Liver (tissue), 9 donors: Measurements from ENCODE around the gene COL21A1. TPM values are rescaled to one million over a fixed set of nuclear protein-coding genes. Genes with fewer than 3 reads are reported as not detected.
A peak's percentile ranks its signal among the peaks of the same experiment; 100 is the strongest.

ENCODE experiments used
- DNase-seq: peaks from one replicate; pipeline ENCODE4 v3.0.0-alpha.2; 2017; ENCODE audit warnings: low spot score
- H3K27ac ChIP-seq, 2 donors: one replicate each; pipeline ENCODE4 v1.7.0; 2013; ENCODE audit warnings: inconsistent platforms in 2 of 2, low read length in 2 of 2, control low read depth in 1 of 2, low read depth in 1 of 2, mild to moderate bottlenecking in 1 of 2
- H3K27me3 ChIP-seq, 4 donors: one replicate each; pipeline versions ENCODE4 v1.6.1 to v1.7.0; 2013; ENCODE audit warnings: low read length in 3 of 4, inconsistent platforms in 1 of 4, mild to moderate bottlenecking in 1 of 4, moderate library complexity in 1 of 4; ENCODE audit not compliant: control insufficient read depth in 4 of 4, insufficient read depth in 4 of 4
- H3K36me3 ChIP-seq, 4 donors: one replicate each; pipeline versions ENCODE4 v1.6.1 to v1.7.0; 2013; ENCODE audit warnings: low read length in 3 of 4, mild to moderate bottlenecking in 3 of 4, low read depth in 1 of 4, moderate library complexity in 1 of 4; ENCODE audit not compliant: control insufficient read depth in 4 of 4, insufficient read depth in 3 of 4
- H3K4me1 ChIP-seq, 4 donors: one replicate each; pipeline versions ENCODE4 v1.6.1 to v1.7.0; 2013; ENCODE audit warnings: low read length in 3 of 4, mild to moderate bottlenecking in 3 of 4, moderate library complexity in 1 of 4; ENCODE audit not compliant: control insufficient read depth in 4 of 4, insufficient read depth in 4 of 4
- H3K4me3 ChIP-seq, 3 donors: one replicate each; pipeline versions ENCODE4 v1.6.1 to v1.7.0; 2013; ENCODE audit warnings: low read length in 3 of 3, control low read depth in 1 of 3, low read depth in 1 of 3, mild to moderate bottlenecking in 1 of 3
- H3K9ac ChIP-seq, 2 donors: one replicate each; pipeline ENCODE4 v1.7.0; 2013; ENCODE audit warnings: low read length in 2 of 2, mild to moderate bottlenecking in 2 of 2, moderate library complexity in 2 of 2, control low read depth in 1 of 2, low read depth in 1 of 2
- H3K9me3 ChIP-seq, 4 donors: one replicate each; pipeline versions ENCODE4 v1.6.1 to v1.7.0; 2013; ENCODE audit warnings: low read length in 3 of 4; ENCODE audit not compliant: control insufficient read depth in 4 of 4
- ATF3 ChIP-seq: IDR thresholded peaks from 2 replicates; pipeline ENCODE4 v1.6.1; 2016; ENCODE audit warnings: antibody characterized with exemption
- EGR1 ChIP-seq, 2 donors: IDR thresholded peaks; 2 replicates each; pipeline ENCODE4 v1.6.1; 2016 to 2018; ENCODE audit warnings: antibody characterized with exemption in 2 of 2, low read depth in 2 of 2
- FOXA2 ChIP-seq: IDR thresholded peaks from 2 replicates; pipeline ENCODE4 v1.6.1; 2016; ENCODE audit warnings: antibody characterized with exemption
- GABPA ChIP-seq, 2 donors: IDR thresholded peaks in 1 of 2; conservative IDR thresholded peaks in 1 of 2; 2 replicates each; pipeline ENCODE4 v1.6.1; 2016; ENCODE audit warnings: antibody characterized with exemption in 2 of 2, mild to moderate bottlenecking in 1 of 2, moderate library complexity in 1 of 2
- HNF4A ChIP-seq, 2 donors: conservative IDR thresholded peaks; 2 replicates each; pipeline ENCODE4 v1.6.1; 2016; ENCODE audit warnings: antibody characterized with exemption in 2 of 2, mild to moderate bottlenecking in 2 of 2
- HNF4G ChIP-seq: IDR thresholded peaks from 2 replicates; pipeline ENCODE4 v1.6.1; 2016; ENCODE audit warnings: antibody characterized with exemption
- JUND ChIP-seq, 2 donors: IDR thresholded peaks; 2 replicates each; pipeline ENCODE4 v1.6.1; 2016; ENCODE audit warnings: antibody characterized with exemption in 2 of 2
- MAX ChIP-seq: IDR thresholded peaks from 2 replicates; pipeline ENCODE4 v1.6.1; 2016; ENCODE audit warnings: antibody characterized with exemption
- RAD21 ChIP-seq, 2 donors: IDR thresholded peaks; 2 replicates each; pipeline ENCODE4 v1.6.1; 2016; ENCODE audit warnings: antibody characterized with exemption in 2 of 2, mild to moderate bottlenecking in 2 of 2
- RXRA ChIP-seq, 2 donors: IDR thresholded peaks; 2 replicates each; pipeline ENCODE4 v1.6.1; 2017 to 2018; ENCODE audit warnings: antibody characterized with exemption in 2 of 2, mild to moderate bottlenecking in 1 of 2
- SP1 ChIP-seq: IDR thresholded peaks from 2 replicates; pipeline ENCODE4 v1.6.1; 2018; ENCODE audit warnings: antibody characterized with exemption, mild to moderate bottlenecking
- TAF1 ChIP-seq: conservative IDR thresholded peaks from 2 replicates; pipeline ENCODE4 v1.6.1; 2016; ENCODE audit warnings: antibody characterized with exemption, mild to moderate bottlenecking
- YY1 ChIP-seq: IDR thresholded peaks from 2 replicates; pipeline ENCODE4 v1.6.1; 2016; ENCODE audit warnings: antibody characterized with exemption, mild to moderate bottlenecking
- WGBS: extraction: QIAGEN DNeasy Blood & Tissue Kit; methylation state at CpG from one replicate; pipeline ENCODE4 v1.1.7; 2013; 5-methylcytosine and 5-hydroxymethylcytosine counted together
- polyA plus RNA-seq, 2 donors: library from polyadenylated mRNA; stranded (reverse) in 1 of 2; unstranded in 1 of 2; fragments of 200-250 nt in 1 of 2; fragments of >200 nt in 1 of 2; fragmentation: Nextera tagmentation in 1 of 2; extraction: Ambion mirVana in 1 of 2; gene quantifications; one replicate each; pipeline versions ENCODE4 v1.2.1 to v1.2.3, GENCODE V29; 2013 to 2015
- total RNA-seq, 2 donors: library from RNA; depleted of rRNA; stranded (reverse); fragments of >200 nt; gene quantifications; one replicate each; pipeline ENCODE4 v1.2.3, GENCODE V29; 2014
- TF ChIP-seq, protein P1 (sequence below): IDR thresholded peaks from 2 replicates; pipeline ENCODE4 v1.6.1; 2016; ENCODE audit warnings: antibody characterized with exemption
- TF ChIP-seq, protein P2 (sequence below): IDR thresholded peaks from 2 replicates; pipeline ENCODE4 v1.6.1; 2016; ENCODE audit warnings: antibody characterized with exemption, mild to moderate bottlenecking
- TF ChIP-seq, protein P3 (sequence below): fragments of 150-350 bp; IDR thresholded peaks from 2 replicates; pipeline ENCODE4 v1.5.1; 2017; ENCODE audit warnings: improper control_type of control experiment, low read depth, low read length; ENCODE audit not compliant: missing input control
- donor health status: healthy.
- donor health status: healthy.
- donor health status: healthy.
- donor health status: healthy.
- donor health status: healthy.

Gene COL21A1
- total RNA-seq (1 to 10 TPM in 1 of 2 donors, under 1 TPM in 1; 0.50 to 1.3 TPM), polyA plus RNA-seq (under 1 TPM; 0.48 to 0.54 TPM)

DNA sequence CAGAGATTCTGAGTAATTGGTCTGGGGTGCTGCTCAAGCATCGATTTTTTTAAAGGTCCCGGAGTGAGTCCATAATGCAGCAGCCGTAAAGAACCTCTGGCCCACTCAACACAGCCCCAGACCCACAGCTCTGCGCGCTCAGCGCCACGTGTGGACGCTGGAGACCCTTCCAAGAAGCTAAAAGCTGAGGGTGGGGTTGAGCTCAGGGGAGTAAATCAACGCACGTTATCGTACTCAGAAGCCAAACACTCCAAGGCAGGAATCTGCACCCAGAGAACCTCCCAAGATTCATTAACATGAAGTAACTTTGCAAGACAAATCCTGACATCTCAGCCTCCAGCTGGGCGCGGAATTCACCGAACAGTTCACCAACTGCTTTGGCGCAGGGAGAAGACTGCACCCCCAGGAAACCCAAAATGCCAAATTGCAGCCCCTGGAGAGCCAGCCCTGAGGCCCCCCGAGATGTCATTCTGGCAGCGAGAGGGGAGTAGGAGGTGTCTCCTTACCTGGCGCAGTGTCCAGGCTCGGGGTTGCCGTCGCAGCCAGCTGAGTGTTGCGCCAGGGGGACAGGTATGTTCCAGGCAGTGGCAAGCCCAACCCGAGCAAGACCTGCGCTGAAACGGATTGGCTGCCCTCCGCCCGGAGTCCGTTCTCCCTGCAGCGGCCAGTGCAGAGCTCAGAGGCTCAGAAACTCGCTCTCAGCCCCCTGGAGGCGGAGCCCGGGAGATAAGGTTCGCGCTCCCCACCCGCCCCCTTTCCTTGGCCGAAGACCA lies at the start of gene COL21A1:
COL21A1 (minus strand) TSS at position 700 of the 773 bp plus-strand sequence. CDS start 64,962 bp downstream, outside the sequence.
- TF ChIP-seq RAD21 (IDR thresholded peaks at IDR 0.05) (peak in 1 of 2 donors; percentile 14), GABPA (IDR thresholded peaks at IDR 0.05 in 1 of 2, conservative IDR thresholded peaks at IDR 0.05 in 1 of 2) (no peak)
- peaks cover 0 to 22% (median 11%) of the 10 kb centered on the region in 4 donors for H3K4me1 ChIP-seq
- DNase-seq, result no peak
- H3K4me3 ChIP-seq, result peak within 1 kb of the TSS; percentile 35 to 41 (median 38)
- H3K27ac ChIP-seq, result no peak within 1 kb of the TSS
- H3K27me3 ChIP-seq, result peaks cover 0 to 7% (median 0%) of the 10 kb centered on the region in 4 donors
- H3K36me3 ChIP-seq, result no peaks in the 10 kb centered on the region
- 4% methylated on average over 36 of the region's 36 CpGs for WGBS
- no peak within 1 kb of the TSS for H3K9ac ChIP-seq
- no peaks in the 10 kb centered on the region for H3K9me3 ChIP-seq

DNA sequence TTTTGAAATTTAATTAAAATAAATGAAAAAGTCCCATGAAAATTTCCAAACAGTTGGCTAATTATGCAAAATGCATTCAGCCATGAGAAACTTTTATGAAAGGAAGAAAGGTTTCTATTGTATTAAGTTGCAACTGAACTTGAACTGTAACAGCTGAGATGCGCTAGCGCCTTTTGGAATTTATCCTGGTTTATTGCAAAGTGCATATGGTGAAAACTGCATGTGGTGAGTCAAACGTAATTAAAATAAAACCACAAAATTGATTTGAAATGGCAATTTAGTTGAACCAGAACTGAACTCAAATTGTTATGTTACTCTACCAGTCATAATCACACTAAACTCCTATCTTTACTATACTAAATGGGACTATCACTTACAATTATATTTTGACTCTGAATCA lies 46.4 kb upstream of the COL21A1 start:
- TF ChIP-seq, protein P1, sequence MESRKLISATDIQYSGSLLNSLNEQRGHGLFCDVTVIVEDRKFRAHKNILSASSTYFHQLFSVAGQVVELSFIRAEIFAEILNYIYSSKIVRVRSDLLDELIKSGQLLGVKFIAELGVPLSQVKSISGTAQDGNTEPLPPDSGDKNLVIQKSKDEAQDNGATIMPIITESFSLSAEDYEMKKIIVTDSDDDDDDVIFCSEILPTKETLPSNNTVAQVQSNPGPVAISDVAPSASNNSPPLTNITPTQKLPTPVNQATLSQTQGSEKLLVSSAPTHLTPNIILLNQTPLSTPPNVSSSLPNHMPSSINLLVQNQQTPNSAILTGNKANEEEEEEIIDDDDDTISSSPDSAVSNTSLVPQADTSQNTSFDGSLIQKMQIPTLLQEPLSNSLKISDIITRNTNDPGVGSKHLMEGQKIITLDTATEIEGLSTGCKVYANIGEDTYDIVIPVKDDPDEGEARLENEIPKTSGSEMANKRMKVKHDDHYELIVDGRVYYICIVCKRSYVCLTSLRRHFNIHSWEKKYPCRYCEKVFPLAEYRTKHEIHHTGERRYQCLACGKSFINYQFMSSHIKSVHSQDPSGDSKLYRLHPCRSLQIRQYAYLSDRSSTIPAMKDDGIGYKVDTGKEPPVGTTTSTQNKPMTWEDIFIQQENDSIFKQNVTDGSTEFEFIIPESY, result no peak
- TF ChIP-seq HNF4A (conservative IDR thresholded peaks at IDR 0.05) (no peak), RAD21 (IDR thresholded peaks at IDR 0.05) (no peak), JUND (IDR thresholded peaks at IDR 0.05) (no peak), HNF4G (no peak), RXRA (IDR thresholded peaks at IDR 0.05) (no peak), ATF3 (no peak), SP1 (no peak), GABPA (IDR thresholded peaks at IDR 0.05 in 1 of 2, conservative IDR thresholded peaks at IDR 0.05 in 1 of 2) (no peak), YY1 (no peak), EGR1 (IDR thresholded peaks at IDR 0.05; ENCODE audit: low read depth in 2 of 2) (no peak), TAF1 (no peak), MAX (no peak), FOXA2 (no peak)
- TF ChIP-seq, protein P2, sequence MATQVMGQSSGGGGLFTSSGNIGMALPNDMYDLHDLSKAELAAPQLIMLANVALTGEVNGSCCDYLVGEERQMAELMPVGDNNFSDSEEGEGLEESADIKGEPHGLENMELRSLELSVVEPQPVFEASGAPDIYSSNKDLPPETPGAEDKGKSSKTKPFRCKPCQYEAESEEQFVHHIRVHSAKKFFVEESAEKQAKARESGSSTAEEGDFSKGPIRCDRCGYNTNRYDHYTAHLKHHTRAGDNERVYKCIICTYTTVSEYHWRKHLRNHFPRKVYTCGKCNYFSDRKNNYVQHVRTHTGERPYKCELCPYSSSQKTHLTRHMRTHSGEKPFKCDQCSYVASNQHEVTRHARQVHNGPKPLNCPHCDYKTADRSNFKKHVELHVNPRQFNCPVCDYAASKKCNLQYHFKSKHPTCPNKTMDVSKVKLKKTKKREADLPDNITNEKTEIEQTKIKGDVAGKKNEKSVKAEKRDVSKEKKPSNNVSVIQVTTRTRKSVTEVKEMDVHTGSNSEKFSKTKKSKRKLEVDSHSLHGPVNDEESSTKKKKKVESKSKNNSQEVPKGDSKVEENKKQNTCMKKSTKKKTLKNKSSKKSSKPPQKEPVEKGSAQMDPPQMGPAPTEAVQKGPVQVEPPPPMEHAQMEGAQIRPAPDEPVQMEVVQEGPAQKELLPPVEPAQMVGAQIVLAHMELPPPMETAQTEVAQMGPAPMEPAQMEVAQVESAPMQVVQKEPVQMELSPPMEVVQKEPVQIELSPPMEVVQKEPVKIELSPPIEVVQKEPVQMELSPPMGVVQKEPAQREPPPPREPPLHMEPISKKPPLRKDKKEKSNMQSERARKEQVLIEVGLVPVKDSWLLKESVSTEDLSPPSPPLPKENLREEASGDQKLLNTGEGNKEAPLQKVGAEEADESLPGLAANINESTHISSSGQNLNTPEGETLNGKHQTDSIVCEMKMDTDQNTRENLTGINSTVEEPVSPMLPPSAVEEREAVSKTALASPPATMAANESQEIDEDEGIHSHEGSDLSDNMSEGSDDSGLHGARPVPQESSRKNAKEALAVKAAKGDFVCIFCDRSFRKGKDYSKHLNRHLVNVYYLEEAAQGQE, result no peak
- TF ChIP-seq, protein P3, sequence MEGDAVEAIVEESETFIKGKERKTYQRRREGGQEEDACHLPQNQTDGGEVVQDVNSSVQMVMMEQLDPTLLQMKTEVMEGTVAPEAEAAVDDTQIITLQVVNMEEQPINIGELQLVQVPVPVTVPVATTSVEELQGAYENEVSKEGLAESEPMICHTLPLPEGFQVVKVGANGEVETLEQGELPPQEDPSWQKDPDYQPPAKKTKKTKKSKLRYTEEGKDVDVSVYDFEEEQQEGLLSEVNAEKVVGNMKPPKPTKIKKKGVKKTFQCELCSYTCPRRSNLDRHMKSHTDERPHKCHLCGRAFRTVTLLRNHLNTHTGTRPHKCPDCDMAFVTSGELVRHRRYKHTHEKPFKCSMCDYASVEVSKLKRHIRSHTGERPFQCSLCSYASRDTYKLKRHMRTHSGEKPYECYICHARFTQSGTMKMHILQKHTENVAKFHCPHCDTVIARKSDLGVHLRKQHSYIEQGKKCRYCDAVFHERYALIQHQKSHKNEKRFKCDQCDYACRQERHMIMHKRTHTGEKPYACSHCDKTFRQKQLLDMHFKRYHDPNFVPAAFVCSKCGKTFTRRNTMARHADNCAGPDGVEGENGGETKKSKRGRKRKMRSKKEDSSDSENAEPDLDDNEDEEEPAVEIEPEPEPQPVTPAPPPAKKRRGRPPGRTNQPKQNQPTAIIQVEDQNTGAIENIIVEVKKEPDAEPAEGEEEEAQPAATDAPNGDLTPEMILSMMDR, result no peak
- Histone ChIP-seq H3K9me3 (no peaks in the 10 kb centered on the region), H3K36me3 (no peaks in the 10 kb centered on the region), H3K27me3 (no peaks in the 10 kb centered on the region), H3K4me1 (no peaks in the 10 kb centered on the region), H3K4me3 (no peak overlapping the region), H3K27ac (no peak overlapping the region), H3K9ac (no peak overlapping the region)
- DNase-seq, result no peak
- 64% methylated on average over 3 of the region's 3 CpGs for WGBS
